IPS DF 4.7 (cell line): ENCODE measurements around the gene PPP1R12C.

ENCODE experiments used
- DNase-seq: peaks from one replicate; pipeline ENCODE4 v3.0.0-alpha.2; 2013; ENCODE audit warnings: low spot score; ENCODE audit errors: extremely low read depth

The PPP1R12C gene

GRCh38 chr19:55146705-55147273 lies 29.4 kb upstream of the PPP1R12C start:
- DNase-seq = no peak

DNA sequence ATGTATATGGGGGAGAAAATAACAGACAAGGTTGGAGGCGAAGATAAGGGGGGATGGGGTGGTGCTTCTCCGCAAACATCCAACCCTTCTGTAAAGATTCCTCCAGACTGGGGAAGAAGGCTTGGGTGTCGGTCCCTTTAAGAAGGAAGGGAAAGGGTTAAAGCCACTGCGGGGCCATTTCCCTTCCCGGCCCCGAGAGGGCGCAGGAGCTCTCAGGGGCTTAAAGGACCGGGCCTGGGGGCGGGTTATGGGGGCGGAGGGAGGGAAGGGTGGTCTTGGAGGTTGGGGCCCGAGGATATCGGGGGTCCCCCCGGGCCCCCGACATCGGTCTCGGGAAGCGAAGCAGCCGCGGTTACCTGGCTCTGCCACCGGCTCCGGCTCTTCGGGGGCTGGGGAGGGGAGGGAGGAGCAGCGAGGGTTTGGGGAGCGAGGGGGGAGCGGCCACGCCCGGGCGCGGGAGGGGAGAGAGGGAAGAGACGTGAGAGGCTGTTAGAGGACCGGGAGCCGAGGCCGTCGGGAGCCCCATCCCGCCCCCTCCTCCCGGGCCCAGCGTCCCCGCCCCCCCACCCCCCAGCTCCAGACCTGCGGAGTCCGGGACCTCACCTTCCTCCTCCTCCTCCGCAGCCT lies 28.8 kb upstream of the PPP1R12C start:
- DNase-seq = no peak

DNA sequence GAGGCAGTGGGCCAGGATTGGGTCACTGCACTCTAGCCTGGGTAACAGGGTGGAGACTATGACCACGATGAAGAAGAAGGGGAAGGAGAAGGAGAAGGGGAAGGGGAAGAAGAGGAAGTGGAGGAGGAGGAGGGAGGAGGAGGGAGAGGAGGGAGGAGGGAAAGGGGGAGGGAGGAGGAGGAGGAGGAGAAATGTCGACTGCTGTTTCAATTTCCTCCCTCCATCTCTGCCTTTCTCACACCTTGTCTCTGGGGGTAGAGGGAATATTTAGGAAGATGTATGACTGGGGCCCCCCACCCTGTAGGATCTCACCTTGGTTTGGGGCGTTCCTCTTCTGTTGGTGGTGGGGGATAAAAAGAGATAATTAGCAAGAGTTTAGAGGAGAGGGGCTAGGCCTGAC lies 27.8 kb upstream of the PPP1R12C start:
- no peak for DNase-seq

- no peak for DNase-seq
These were observed 24.3 kb upstream of the PPP1R12C start for GRCh38 chr19:55141696-55142095.

- DNase-seq = no peak
These were observed 20.5 kb upstream of the PPP1R12C start for GRCh38 chr19:55137915-55138314.

DNA sequence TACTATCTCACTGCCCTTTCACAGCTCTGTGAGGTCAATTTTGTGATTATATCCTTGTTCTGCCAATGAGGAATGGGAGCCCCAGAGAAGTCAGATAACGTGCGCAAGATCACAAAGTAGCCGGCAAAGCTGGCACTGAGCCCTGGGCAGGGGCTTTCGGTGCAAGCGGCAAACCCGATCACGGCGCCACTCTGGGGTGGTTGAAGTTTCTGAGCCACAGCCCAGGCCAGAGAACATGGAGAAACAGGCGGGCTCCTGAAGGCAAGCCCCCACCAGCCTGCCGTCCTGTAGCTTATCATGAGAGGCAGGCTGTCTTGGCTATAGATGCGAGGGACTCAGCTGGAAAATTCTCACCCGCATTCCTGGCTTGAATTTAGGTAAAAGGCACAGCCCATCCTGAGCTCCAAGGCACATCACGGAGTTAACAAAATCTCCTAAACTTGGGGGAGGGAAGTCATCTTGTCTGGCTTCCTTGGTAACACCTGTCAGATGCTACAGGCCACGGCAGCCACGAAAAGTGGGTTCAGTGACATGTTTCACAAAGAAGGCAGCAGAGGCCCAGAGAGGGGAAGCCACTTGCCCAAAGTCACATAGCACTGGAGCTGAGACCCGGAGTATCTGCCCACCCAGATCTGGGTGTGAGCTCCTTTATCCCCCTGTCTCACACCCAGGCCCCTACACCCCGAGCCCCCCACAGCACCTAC lies 19.1 kb upstream of the PPP1R12C start:
- DNase-seq = no peak

GRCh38 chr19:55134736-55135135 lies 17.3 kb upstream of the PPP1R12C start:
- DNase-seq = no peak

- no peak for DNase-seq
These were observed 16.4 kb upstream of the PPP1R12C start for GRCh38 chr19:55133639-55134444.

- no peak for DNase-seq
These were observed 15.2 kb upstream of the PPP1R12C start for GRCh38 chr19:55132453-55133129.

- no peak for DNase-seq
These were observed 14.0 kb upstream of the PPP1R12C start for GRCh38 chr19:55131421-55131820.

DNA sequence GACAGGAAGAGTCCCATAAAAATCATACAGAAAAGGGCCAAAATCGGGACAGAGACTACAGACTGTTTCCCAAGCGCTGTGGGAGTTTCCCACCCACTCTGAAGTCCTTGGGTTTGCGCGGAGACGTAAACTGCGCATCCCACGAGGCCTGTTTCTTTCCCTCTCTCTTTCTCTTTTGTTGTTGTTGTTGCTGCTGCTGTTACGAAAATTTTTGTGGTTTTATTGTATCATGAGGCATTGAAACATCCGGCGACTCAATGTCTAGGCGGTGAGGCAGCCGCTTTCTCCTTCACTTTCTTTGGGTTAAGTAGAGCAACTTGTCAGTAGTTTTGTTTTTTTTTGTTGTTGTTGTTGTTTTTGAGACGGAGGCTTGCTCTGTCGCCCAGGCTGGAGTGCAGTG lies 1.6 kb upstream of the PPP1R12C start:
- no peak for DNase-seq

- DNase-seq = peak; percentile 98
These were observed 1.1 kb upstream of the PPP1R12C start for GRCh38 chr19:55118401-55118991.

DNA sequence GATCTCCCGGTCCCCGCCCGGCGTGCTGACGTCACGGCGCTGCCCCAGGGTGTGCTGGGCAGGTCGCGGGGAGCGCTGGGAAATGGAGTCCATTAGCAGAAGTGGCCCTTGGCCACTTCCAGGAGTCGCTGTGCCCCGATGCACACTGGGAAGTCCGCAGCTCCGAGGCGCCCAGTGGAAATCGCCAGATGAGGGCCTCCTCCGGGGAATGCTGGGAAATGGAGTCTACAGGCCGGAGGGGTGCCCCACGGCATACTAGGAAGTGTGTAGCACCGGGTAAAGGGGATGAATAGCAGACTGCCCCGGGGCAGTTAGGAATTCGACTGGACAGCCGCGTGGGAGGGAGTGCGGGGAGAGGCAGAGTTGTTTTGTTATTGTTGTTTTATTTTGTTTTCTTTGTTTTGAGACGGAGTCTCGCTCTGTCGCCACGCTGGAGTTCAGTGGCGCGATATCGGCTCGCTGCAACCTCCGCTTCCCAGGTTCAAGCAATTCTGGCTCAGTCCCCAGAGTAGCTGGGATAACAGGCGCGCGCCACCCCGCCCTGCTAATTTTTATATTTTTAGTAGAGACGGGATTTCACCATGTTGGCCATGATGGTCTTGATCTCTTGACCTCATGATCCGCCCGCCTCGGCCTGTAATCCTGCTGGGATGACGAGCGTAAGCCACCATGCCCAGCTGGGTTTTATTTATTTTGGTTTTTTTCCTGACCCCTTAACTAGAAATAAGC lies 390 bp upstream of the PPP1R12C start:
- DNase-seq = peak; percentile 87

GRCh38 chr19:55116232-55116858 lies 1.1 kb downstream of the PPP1R12C start:
- DNase-seq = no peak

DNA sequence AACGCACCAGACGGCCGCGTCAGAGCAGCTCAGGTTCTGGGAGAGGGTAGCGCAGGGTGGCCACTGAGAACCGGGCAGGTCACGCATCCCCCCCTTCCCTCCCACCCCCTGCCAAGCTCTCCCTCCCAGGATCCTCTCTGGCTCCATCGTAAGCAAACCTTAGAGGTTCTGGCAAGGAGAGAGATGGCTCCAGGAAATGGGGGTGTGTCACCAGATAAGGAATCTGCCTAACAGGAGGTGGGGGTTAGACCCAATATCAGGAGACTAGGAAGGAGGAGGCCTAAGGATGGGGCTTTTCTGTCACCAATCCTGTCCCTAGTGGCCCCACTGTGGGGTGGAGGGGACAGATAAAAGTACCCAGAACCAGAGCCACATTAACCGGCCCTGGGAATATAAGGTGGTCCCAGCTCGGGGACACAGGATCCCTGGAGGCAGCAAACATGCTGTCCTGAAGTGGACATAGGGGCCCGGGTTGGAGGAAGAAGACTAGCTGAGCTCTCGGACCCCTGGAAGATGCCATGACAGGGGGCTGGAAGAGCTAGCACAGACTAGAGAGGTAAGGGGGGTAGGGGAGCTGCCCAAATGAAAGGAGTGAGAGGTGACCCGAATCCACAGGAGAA lies 1.9 kb downstream of the PPP1R12C start:
- DNase-seq = no peak

DNA sequence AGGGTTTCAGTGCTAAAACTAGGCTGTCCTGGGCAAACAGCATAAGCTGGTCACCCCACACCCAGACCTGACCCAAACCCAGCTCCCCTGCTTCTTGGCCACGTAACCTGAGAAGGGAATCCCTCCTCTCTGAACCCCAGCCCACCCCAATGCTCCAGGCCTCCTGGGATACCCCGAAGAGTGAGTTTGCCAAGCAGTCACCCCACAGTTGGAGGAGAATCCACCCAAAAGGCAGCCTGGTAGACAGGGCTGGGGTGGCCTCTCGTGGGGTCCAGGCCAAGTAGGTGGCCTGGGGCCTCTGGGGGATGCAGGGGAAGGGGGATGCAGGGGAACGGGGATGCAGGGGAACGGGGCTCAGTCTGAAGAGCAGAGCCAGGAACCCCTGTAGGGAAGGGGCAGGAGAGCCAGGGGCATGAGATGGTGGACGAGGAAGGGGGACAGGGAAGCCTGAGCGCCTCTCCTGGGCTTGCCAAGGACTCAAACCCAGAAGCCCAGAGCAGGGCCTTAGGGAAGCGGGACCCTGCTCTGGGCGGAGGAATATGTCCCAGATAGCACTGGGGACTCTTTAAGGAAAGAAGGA lies 2.8 kb downstream of the PPP1R12C start:
- no peak for DNase-seq

DNA sequence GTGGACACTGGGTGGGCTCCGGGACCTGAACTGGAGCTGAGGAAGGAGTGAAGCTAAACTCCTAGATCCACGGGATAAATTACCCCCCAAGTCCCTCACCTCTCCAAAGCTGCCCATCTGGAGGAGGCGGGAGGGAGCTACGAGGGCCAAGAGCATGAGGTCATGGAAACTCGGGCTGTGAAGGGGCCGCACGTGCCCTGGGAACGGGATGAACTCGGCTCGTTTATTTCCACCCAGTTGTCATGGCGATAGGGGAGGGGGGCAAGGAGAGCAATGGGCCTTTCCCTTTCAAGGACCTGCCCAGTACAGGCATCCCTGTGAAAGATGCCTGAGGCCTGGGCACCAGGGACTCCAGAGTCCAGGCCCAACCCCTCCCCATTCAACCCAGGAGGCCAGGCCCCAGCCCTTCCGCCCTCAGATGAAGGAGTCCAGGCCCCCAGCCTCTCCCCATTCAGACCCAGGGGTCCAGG lies 3.8 kb downstream of the PPP1R12C start:
- no peak for DNase-seq

DNA sequence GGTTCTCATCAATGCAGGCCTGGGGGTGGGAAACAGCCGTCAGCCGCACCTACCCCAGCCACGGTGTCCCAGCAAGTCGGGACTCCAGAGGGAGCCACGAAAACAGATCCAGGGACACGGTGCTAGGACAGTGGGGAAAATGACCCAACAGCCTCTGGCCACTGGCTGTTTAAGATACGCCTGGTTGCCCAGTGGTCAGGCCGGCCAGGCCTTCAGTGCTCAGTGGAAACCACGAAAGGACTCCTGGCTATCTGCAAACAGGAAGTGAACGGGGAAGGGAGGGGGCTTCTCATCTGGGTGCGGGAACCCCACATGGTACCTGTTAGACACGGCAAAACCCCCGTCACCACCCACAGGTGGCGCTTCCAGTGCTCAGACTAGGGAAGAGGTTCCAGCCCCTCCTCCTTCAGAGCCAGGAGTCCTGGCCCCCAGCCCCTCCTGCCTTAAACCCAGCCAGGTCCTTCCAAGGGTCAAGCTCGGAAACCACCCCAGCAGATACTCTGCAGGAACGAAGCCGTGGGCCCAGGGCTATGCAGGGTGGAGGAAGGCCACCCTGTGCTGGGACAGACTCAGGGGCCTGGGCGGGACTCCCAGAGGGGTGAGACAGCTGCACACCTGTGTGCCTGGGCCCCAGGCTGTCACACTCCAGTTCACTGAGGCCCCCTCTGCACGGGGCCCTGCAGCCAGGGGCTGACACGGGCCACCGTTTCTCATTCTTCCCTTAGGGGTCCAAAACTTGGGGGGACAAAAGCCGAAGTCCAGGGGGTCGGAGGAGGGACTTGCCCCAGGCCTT lies 4.5 kb downstream of the PPP1R12C start:
- no peak for DNase-seq
